Endothelial cell (in vitro differentiated cells): ENCODE data around the gene CHPF. TPM values are rescaled to one million over a fixed set of nuclear protein-coding genes. Genes with fewer than 3 reads are reported as not detected.

Experiments
- DNase-seq: peaks from one replicate; pipeline ENCODE4 v3.0.0; 2021; ENCODE audit warnings: low spot score
- H3K27ac Mint-ChIP-seq: one replicate; pipeline ENCODE4 v1.8.0; 2021; ENCODE audit warnings: mixed read lengths, inconsistent platforms; ENCODE audit not compliant: unreplicated experiment
- H3K27me3 Mint-ChIP-seq: one replicate; pipeline ENCODE4 v1.8.0; 2021; ENCODE audit warnings: mild to moderate bottlenecking, moderate library complexity, mixed read lengths, inconsistent platforms; ENCODE audit not compliant: unreplicated experiment
- H3K36me3 Mint-ChIP-seq: one replicate; pipeline ENCODE4 v1.8.0; 2021; ENCODE audit warnings: mild to moderate bottlenecking, low read depth, mixed read lengths, inconsistent platforms; ENCODE audit not compliant: unreplicated experiment
- H3K4me1 Mint-ChIP-seq: one replicate; pipeline ENCODE4 v1.8.0; 2021; ENCODE audit warnings: mild to moderate bottlenecking, mixed read lengths, inconsistent platforms; ENCODE audit not compliant: unreplicated experiment
- H3K4me3 Mint-ChIP-seq: one replicate; pipeline ENCODE4 v1.8.0; 2021; ENCODE audit warnings: mild to moderate bottlenecking, mixed read lengths, inconsistent platforms; ENCODE audit not compliant: unreplicated experiment
- H3K9me3 Mint-ChIP-seq: one replicate; pipeline ENCODE4 v1.8.0; 2021; ENCODE audit warnings: mixed read lengths, inconsistent platforms; ENCODE audit not compliant: unreplicated experiment
- total RNA-seq: library from RNA; stranded (reverse); fragmentation: NEBNext Ultra II Directional; extraction: Animal tissue kit (Norgen Biotek cat#: 25700); gene quantifications from one replicate; pipeline ENCODE4 v1.2.1, GENCODE V29; 2021; ENCODE audit not compliant: unreplicated experiment
- TF ChIP-seq, protein P1 (sequence below): fragments of 200-600 bp; sonication (generic); IDR thresholded peaks from one replicate; pipeline ENCODE4 v1.5.0; 2021; ENCODE audit warnings: antibody characterized with exemption; ENCODE audit not compliant: unreplicated experiment

Gene CHPF
- total RNA-seq, 1 donor from 2014 or later, result 4.1 TPM

DNA sequence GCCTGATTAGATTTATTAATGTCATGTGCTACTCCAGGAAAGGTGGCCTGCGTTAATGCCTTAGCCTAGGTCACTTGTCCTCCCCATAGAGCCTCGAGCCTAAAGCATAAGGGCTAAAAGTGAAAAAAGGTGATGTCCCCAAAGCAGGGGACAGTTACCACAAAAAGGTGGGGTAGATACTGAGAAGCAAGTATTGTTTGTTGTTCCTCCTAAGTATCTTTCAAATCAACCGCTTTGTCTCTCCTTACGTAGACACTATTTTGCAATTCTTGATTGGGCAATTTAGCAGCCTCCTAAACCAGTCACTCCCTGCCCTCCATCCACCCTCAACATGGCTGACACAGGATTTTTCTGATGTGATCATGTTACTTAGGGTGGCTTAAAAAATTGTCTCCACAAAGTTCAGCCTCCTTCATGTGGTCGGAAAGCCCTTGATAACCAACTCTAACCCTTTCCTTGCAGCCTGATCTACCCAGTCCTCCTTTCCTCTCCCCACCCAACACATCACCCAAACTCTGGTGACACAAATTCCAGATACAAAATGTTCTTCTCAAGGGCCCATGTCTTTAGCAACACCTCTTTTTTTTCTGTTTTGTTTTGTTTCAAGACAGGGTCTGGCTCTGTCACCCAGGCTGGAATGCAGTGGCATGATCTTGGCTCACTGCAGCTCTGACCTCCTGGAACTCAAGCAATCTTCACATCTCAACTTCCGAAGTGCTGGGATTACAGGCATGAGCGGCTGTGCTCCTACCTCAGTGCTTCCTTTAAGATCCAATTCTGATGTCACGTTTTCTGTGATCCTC lies 35.4 kb upstream of the CHPF start:
- H3K36me3 Mint-ChIP-seq, result no peaks in the 10 kb centered on the region
- TF ChIP-seq, protein P1, sequence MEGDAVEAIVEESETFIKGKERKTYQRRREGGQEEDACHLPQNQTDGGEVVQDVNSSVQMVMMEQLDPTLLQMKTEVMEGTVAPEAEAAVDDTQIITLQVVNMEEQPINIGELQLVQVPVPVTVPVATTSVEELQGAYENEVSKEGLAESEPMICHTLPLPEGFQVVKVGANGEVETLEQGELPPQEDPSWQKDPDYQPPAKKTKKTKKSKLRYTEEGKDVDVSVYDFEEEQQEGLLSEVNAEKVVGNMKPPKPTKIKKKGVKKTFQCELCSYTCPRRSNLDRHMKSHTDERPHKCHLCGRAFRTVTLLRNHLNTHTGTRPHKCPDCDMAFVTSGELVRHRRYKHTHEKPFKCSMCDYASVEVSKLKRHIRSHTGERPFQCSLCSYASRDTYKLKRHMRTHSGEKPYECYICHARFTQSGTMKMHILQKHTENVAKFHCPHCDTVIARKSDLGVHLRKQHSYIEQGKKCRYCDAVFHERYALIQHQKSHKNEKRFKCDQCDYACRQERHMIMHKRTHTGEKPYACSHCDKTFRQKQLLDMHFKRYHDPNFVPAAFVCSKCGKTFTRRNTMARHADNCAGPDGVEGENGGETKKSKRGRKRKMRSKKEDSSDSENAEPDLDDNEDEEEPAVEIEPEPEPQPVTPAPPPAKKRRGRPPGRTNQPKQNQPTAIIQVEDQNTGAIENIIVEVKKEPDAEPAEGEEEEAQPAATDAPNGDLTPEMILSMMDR, result no peak
- no peaks in the 10 kb centered on the region for H3K9me3 Mint-ChIP-seq
- H3K4me3 Mint-ChIP-seq, result no peak overlapping the region
- no peak for DNase-seq
- no peak overlapping the region for H3K27ac Mint-ChIP-seq
- H3K27me3 Mint-ChIP-seq, result peaks cover 18% of the 10 kb centered on the region
- H3K4me1 Mint-ChIP-seq, result peaks cover 8% of the 10 kb centered on the region

DNA sequence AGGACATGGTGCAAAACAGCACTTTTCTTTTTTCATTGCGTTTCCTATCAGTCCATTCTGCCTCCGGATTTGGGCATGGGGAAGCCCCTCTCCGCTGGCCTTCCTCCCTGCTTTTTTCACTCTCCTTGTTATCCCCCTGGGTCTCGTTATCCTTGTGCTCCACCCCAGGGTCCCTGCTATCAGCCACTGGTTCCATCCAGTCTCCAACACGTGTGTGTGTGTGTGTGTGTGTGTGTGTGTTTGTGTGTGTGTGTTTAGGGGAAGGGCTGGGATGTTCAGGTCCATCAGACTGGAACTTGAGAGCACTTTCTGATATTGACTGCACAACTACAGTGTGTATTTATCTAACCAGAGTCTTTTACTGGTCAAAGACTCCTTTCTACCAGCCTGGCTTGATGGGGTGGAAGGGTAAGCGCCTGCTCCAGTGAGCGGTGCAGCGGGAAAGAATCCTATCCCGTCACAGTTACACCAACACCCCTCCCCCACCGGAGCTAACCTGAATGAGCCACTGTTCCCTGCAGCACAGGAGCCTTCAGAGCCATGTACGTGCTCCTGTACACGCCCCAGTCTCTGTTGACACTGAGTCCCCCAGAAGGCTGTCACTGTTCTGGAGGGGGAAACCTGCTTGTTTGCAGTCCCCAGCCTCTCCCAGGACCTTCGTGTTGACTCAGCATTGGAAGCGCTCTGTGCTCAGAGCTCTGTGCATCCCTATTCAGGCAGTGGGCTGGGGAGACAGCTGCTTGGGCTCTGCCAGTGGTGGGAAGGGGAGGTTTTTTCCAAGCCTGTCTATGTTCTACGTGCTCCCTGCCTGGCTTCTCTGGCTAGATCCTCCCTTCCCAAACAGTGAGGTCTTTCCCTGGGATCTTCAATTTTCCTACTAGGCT lies 33.1 kb upstream of the CHPF start:
- TF ChIP-seq, protein P1, result no peak
- Mint-ChIP-seq H3K4me1 (peaks cover 11% of the 10 kb centered on the region), H3K4me3 (no peak overlapping the region), H3K36me3 (peaks cover 2% of the 10 kb centered on the region), H3K9me3 (no peaks in the 10 kb centered on the region), H3K27me3 (peaks cover 23% of the 10 kb centered on the region), H3K27ac (no peak overlapping the region)
- no peak for DNase-seq

DNA sequence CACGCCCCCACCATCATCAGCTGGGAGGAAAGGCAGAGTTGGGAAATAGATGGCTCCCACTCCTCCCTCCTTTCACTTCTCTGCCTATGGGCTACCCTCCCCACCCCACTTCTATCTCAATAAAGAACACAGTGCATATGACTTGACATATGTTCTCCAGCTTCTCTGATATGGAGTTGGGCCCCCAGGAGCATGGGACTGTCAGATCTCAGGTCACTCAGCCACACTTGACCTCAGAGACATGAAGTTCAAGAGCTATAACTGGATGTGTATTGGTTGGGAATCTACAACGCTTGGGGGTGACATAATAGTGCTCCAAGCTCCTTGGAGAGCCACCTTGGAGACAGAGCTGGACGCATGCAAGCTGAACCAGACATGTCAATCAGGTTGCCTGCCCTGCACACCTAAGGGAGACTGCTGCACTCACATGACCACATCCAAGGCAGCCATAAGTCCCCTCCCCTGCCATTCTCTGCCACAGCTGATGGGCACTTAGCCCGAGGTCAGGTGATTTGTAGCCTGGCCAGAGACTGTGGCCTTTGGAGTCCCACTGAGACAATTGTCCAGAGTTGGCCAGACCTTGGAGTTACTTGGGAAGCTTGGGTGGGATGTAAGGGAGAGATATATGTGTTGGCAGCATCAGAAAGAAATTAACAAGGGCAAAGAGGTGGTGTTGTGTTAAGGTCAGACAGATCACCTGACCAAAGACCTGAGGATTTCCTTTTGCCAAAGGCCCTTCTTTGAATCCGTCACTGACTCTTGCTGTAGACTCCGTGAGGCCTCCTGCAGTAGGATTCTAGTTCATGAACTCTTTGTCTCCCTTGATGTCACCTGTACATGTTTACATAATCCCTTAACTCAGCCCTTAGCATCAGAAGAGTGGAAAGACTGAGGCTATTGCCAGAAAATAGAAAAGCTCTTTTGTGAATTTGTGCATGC lies 32.2 kb upstream of the CHPF start:
- no peak for DNase-seq
- no peaks in the 10 kb centered on the region for H3K9me3 Mint-ChIP-seq
- H3K4me3 Mint-ChIP-seq, result no peak overlapping the region
- TF ChIP-seq, protein P1, result no peak
- H3K27ac Mint-ChIP-seq, result no peak overlapping the region
- peaks cover 12% of the 10 kb centered on the region for H3K4me1 Mint-ChIP-seq
- H3K36me3 Mint-ChIP-seq, result peaks cover 4% of the 10 kb centered on the region
- H3K27me3 Mint-ChIP-seq, result peaks cover 24% of the 10 kb centered on the region

DNA sequence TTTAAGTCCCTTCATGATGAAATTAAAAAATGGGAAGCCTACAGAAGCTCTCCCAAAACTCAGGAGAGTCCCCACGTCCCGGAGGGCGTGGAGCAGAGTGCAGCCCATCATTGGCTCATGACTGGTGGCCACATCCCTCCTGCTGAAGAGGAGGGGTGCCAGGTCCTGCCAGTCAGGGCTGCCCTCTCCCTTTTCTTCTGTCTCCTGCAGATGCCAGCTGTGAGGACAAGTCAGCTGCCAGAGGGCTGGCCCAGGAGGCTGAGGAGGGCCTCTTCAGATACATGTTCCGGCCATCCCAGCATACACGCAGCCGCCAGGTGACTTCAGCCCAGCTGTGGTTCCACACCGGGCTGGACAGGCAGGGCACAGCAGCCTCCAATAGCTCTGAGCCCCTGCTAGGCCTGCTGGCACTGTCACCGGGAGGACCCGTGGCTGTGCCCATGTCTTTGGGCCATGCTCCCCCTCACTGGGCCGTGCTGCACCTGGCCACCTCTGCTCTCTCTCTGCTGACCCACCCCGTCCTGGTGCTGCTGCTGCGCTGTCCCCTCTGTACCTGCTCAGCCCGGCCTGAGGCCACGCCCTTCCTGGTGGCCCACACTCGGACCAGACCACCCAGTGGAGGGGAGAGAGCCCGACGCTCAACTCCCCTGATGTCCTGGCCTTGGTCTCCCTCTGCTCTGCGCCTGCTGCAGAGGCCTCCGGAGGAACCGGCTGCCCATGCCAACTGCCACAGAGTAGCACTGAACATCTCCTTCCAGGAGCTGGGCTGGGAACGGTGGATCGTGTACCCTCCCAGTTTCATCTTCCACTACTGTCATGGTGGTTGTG lies 31.1 kb upstream of the CHPF start:
- peaks cover 26% of the 10 kb centered on the region for H3K27me3 Mint-ChIP-seq

More for the DNA sequence above, 31.1 kb upstream of the CHPF start:
- no peaks in the 10 kb centered on the region for H3K9me3 Mint-ChIP-seq
- peaks cover 6% of the 10 kb centered on the region for H3K36me3 Mint-ChIP-seq
- H3K27ac Mint-ChIP-seq, result no peak overlapping the region
- no peak overlapping the region for H3K4me3 Mint-ChIP-seq
- peaks cover 15% of the 10 kb centered on the region for H3K4me1 Mint-ChIP-seq
- DNase-seq, result no peak
- TF ChIP-seq, protein P1, result no peak
